SHP77 treated with DMSO at 0.1 percent for 48 hours (cell line): ENCODE results near the gene OR13C8.
"Not testable (repeated sequence)": the region's sequence is repeated elsewhere in the genome, so short reads cannot be mapped to it uniquely, and the experiment has no call there.

Source experiments
- DNase-seq: peaks from one replicate; lab custom pipeline; 2025; lab: John Stamatoyannopoulos, UW

The OR13C8 gene, protein sequence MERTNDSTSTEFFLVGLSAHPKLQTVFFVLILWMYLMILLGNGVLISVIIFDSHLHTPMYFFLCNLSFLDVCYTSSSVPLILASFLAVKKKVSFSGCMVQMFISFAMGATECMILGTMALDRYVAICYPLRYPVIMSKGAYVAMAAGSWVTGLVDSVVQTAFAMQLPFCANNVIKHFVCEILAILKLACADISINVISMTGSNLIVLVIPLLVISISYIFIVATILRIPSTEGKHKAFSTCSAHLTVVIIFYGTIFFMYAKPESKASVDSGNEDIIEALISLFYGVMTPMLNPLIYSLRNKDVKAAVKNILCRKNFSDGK

DNA sequence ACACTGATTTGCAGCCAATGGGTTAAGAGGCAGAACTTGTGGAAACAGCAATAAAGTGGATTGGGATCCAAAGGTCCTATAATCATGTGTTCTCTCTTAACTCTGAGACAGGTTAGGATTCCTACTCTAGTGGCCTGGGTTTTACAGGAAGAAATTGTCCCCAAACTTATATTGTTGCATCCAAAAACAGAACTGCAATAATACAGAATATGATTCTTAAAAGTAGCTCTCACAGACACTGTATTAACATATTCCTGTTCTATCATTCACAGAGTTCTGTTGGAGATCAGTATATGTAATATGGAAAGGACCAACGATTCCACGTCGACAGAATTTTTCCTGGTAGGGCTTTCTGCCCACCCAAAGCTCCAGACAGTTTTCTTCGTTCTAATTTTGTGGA, at the start of gene OR13C8:
OR13C8 (plus strand) TSS at position 301 of the 400 bp plus-strand sequence; CDS start at position 301, 0 bp downstream.
- DNase-seq: no peak

DNA sequence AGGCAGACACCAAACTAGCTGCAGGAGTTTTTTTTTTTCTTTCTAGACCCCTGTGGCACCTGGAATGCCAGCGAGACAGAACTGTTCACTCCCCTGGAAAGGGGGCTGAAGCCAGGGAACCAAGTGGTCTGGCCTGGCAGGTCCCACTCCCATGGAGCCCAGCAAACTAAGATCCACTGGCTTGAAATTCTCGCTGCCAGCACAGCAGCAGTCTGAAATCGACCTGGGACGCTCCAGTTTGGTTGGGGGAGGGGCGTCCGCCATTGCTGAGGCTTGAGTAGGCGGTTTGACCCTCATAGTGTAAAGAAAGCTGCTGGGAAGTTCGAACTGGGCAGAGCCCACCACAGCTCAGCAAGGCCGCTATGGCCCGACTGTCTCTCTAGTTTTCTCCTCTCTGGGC, 48.7 kb upstream of the OR13C8 start:
- DNase-seq: not testable (repeated sequence)

DNA sequence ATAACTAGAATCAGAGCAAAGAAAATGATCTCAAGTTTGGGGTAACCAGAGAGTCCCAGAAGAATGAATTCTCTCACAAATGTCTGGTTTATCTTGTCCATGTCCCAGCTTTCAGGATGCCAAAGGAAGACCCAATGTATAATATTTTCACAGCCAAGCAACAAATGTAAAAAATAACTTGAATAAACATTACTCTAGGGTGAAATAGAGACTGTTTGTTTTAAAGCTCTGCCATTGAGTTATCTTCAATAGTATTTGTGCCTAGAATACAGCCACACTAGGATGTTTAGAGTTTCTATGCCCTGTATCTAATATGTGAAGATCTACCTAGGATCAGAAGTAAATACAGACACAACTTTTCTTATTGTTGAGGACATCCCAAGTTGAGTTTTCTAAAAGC, 41.9 kb upstream of the OR13C8 start, which contains the start of gene OR13C4:
OR13C4 (minus strand) TSS at position 101 of the 400 bp plus-strand sequence; CDS start at position 101, 0 bp downstream.
- no peak for DNase-seq

DNA sequence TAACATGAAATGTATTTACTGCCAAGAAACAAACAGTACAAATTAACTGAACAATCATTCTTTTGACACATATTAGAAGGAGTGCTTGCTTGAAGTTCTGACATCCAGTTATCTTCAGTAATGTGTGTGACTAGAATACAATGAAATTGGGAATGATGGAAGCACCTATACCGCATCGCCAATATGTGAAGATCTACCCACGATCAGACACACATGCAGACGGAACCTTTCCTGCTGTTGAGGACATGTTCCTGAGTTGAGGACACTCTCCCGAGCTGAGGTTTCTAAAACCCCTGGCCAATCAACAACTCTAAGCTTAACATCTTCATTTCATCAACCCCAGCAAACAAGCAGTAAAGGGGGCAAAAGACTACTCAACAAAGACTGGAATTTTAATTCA, 32.2 kb upstream of the OR13C8 start, which contains the start of gene OR13C3:
OR13C3 (minus strand) TSS at position 101 of the 400 bp plus-strand sequence. CDS start 133 bp downstream, outside the sequence.
- DNase-seq: no peak

DNA sequence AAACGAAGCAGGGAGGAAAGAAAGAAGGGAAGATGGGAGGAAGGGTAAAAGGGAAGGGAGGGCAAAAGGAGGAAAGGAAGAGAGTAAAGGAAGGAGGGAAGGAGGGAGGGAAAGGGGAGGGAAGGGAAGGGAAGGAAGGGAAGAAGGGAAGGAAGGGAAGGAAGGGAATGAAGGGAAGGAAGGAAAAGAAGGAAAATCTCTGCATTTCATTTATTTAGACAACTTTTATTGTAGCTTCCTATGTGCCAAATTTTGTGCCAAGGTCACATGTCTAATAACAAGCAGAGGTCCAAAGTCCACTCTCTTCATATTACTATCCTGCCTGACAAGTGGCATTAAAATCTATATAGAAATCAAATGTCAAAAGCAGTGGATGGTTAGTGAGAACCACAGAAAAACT, 29.7 kb upstream of the OR13C8 start:
- DNase-seq: no peak

- DNase-seq: no peak
Observed at GRCh38 chr9:104544644-104545043, 24.3 kb upstream of the OR13C8 start.

DNA sequence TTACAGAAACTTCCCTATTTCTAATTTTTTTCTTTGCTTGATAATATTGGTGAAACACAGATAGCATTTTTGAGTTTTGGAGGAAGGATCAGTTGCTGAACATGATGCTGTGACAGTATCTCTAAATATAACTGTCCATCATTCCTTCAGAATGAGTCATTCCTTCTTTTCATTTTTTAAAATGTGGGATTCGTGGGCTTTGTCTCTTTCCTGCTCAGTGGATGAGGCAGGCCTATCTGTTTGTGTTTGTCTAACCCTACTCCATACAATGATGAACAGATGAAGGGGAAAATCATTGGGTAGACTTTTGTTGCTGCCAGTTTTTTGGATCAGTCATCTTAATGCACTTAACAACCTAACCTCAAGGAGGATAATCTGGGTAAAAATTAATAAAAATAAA, 15.7 kb upstream of the OR13C8 start:
- DNase-seq: no peak

- DNase-seq: no peak
Observed at GRCh38 chr9:104555521-104555920, 13.4 kb upstream of the OR13C8 start.

GRCh38 chr9:104556830-104557634, 11.9 kb upstream of the OR13C8 start:
- no peak for DNase-seq

DNA sequence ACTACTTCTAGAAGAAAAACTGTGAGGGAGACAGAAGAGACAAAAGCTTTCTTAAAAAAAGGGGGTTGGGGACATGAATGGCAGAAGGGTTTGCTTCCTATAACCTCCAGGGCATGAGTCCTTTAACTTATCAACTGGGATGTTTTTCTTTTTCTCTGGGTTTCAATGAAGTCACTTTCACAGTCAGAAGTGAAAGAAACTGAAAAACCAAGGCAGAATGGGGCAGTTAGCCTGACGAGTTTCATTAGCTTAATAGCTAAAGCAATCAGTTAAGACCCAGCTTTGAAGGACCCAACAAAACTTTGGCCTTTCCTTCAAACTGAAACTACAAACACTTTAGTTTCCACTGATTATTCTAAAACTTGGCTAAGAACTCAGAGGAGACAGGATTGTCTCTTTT, 4.6 kb upstream of the OR13C8 start:
- DNase-seq: no peak

DNA sequence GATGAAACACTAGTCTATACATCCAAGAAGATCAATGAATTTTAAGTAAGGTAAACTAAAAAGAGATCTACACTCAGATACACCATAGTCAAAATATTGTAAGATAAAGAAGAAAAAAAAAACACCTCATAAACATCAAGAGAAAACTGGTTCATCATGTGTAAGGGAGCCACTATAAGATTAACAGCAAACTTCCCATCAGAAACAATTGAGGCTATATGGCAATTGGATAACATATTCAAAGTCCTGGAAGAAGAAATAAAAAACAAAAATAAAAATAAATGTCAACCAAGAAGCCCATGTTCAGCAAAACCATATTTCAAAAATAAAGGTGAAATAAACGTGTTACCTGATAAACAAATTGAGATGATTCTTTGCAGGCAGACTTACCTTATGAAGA, 3.6 kb downstream of the OR13C8 start:
- DNase-seq: no peak

- no peak for DNase-seq
Observed at GRCh38 chr9:104575456-104575855, 6.5 kb downstream of the OR13C8 start.

GRCh38 chr9:104577263-104577662, 8.3 kb downstream of the OR13C8 start:
- no peak for DNase-seq

- no peak for DNase-seq
Observed at GRCh38 chr9:104580562-104580961, 11.6 kb downstream of the OR13C8 start.

DNA sequence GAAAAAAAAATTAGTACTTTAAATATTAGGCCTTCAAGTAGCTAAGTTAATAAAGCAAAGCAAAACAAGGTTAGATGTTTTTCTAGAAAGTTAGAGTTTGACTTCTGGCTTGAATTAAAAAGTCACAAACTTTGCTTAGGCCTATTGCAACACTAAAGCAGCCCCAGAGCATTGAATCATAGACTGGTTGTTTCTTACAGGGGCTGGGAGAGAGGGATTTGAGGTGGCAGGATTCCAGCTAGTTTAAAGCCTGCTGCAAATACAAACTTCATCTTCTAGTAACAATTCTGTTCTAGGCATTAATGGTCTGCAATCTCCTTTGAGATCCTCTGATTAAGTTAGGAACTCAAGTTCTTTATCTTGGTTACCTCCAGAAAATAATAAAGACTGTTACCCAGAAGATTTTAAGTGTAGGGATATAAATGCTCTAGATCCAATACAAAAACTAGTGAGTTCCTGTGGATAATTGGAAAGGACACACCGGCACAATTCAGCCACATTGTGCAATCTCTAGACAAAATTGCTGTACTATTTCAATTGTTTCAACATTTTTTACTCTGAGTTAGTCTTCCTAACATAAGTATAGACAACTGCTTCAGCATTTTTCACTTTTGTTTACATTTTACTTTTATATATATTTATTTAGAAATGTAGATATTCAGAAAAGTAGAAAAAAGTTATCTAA, 17.7 kb downstream of the OR13C8 start:
- no peak for DNase-seq

- no peak for DNase-seq
Observed at GRCh38 chr9:104589626-104590025, 20.7 kb downstream of the OR13C8 start.

DNA sequence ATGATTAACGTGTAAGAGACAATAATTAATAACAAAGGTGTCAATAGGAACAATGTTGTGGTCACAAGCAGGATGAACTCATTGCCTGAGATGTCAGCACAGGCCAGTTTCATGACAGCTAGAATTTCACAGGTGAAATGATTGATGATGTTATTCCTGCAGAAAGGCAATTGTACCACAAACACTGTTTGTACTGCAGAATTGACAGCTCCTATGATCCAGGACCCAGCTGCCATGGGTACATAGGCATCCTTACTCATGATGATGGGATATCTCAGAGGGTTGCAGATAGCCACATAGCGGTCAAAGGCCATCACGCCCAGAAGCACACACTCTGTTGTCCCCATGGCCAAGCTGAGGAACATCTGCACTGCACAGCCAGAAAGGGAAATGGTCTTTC, 29.8 kb downstream of the OR13C8 start:
- DNase-seq: not testable (repeated sequence)

DNA sequence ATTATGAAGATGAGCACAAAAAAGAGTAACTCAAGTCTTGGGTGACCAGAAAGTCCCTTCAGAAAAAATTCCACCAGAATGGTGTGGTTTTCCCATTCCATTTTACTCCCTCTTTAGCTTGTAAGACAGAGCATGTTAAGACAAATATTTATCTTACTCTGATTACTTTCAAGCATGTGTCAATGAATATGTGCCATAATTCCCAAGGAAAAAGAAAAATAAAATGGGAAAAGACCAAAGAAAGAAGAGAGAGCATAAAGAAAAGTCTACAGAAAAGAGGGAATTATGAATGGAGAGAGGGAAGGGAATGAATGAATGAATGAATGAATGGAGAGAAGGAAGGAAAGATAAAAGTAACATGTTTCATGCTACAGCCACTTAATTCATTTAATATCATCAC, 30.3 kb downstream of the OR13C8 start, which contains the start of gene OR13C5:
OR13C5 (minus strand) TSS at position 101 of the 400 bp plus-strand sequence; CDS start at position 101, 0 bp downstream.
- DNase-seq: not testable (repeated sequence)

GRCh38 chr9:104604801-104605200, 35.8 kb downstream of the OR13C8 start:
- DNase-seq: no peak

DNA sequence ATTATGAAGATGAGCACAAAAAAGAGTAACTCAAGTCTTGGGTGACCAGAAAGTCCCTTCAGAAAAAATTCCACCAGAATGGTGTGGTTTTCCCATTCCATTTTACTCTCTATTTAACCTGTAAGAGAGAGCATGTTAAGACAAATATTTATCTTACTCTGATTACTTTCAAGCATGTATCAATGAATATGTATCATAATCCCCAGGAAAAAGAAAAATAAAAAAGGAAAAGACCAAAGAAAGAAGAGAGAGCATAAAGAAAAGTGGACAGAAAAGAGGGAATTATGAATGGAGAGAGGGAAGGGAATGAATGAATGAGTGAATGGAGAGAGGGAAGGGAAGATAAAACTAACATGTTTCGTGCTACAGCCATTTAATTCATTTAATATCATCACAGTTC, 36.6 kb downstream of the OR13C8 start, which contains the start of gene OR13C2:
OR13C2 (minus strand) TSS at position 101 of the 400 bp plus-strand sequence; CDS start at position 101, 0 bp downstream.
- not testable (repeated sequence) for DNase-seq

DNA sequence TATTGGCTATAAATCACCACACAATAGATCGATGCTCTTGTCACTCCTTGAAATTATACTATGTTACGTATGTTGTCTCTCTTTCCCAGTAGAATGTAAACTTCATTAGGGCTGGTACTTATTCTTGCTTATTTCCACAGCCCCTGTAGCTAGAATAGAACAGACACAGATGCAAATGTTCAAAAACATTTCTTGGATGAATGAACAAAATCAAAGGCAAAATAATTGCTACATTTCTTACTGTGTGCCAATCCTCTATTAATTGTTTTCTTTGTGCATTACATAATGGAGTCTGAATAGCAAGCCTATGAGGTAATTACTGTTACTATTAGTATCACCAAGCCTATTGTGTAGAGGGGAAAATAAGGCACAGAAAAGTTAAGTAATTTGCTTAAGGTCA, 37.2 kb downstream of the OR13C8 start:
- DNase-seq: no peak

GRCh38 chr9:104608336-104608735, 39.4 kb downstream of the OR13C8 start:
- no peak for DNase-seq
